ENCODE measurements around the gene CD6. TPM values are rescaled to one million over a fixed set of nuclear protein-coding genes. Genes with fewer than 3 reads are reported as not detected.
A peak's percentile ranks its signal among the peaks of the same experiment; 100 is the strongest.

Gene CD6
- total and polyA plus RNA-seq, 10 of the 15 experiments (the other 5 are each of a cell fraction or from before 2014, with no cell fraction given) = 0.37 to 17.6 (median 6.2) TPM

DNA sequence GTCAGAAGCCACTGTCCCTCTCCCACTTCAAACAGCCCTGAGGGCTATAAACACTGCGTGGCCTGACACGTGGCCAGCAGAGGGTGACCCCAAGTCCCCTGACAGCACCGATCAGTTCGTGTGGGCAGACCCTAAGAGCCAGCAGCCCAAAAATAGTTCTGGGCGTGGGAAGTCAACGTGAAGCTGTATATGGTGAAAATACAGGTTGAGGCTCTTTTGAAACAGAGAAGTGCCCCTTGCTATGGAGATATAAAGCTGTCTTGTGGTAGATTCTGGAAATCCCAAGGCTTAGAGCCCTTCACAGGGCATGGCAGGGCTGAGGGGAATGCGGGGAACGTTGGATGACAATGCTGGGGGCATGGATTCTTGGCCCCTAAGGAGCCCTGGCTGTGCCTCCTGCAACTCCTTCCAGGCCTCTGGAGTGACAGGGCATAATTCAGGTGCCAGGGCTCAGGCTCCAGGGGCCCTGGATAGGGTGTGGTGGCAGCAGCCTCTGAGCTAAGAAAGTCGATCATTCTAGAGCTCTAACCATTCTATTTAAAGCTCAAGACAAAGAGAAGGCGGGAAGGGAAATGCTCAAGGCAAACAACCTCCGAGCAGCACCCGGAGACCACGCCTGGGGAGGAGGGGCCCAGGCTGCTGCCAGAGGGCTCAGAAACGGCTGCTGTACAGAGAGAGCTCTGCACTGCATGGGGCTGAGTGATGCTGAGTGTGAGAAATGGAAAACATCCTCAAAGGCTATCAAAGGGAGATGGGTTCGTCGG is 70.5 kb downstream of the CD6 start:
- Histone ChIP-seq H3K36me3 (ENCODE audit: control insufficient read depth in 2 of 2, insufficient read depth in 2 of 2, low read length in 1 of 2) (no peaks in the 10 kb centered on the region), H3K4me3 (peak overlapping the region; percentile 51; the same call in 1 of the 2 replicates), H3K27ac (ENCODE audit: control insufficient read depth, insufficient read depth) (peak overlapping the region; percentile 77), H3K4me1 (ENCODE audit: control insufficient read depth, insufficient read depth, low read length) (peaks cover 15% of the 10 kb centered on the region), H3K9me3 (replicated peaks; ENCODE audit: control insufficient read depth, insufficient read depth, low read length) (no peaks in the 10 kb centered on the region), H3K27me3 (replicated peaks in 1 of 2; ENCODE audit: control insufficient read depth in 2 of 2, insufficient read depth in 2 of 2, low read length in 1 of 2) (no peaks in the 10 kb centered on the region), H2AFZ (ENCODE audit: control insufficient read depth, low read depth, low read length) (peak overlapping the region; percentile 64), H3K79me2 (ENCODE audit: control insufficient read depth, insufficient read depth, low read length) (no peaks in the 10 kb centered on the region; the same call in none of the 2 replicates), H3K9ac (ENCODE audit: control insufficient read depth, insufficient read depth, low read length) (peak overlapping the region; percentile 68), H4K20me1 (ENCODE audit: control insufficient read depth, insufficient read depth) (no peaks in the 10 kb centered on the region), H3K4me2 (ENCODE audit: control insufficient read depth, insufficient read depth) (peak overlapping the region; percentile 92)
- SMC1A ChIA-PET (ENCODE audit: uncharacterized antibody, unreplicated experiment) = interaction anchor here (0.7 to 6.2 kb wide), 29 partner anchors 9 to 279 kb away, joined by 3 to 98 read pairs (median 6); no protein-coding TSS in a partner anchor
- RAD21 ChIA-PET (ENCODE audit: unreplicated experiment) = interaction anchor here (0.7 to 6.4 kb wide), 27 partner anchors 10 to 279 kb away, joined by 3 to 65 read pairs (median 5); partner anchors contain the start of genes CD6, TMEM109 and VPS37C
- DNase-seq (ENCODE audit: low read depth, low spot score) (no peak), FAIRE-seq (peak; percentile 77), ATAC-seq (peak; percentile 89)
- POLR2A ChIA-PET = interaction anchor here (0.6 to 2.5 kb wide), 23 partner anchors 8 to 320 kb away, joined by 3 to 14 read pairs (median 4); partner anchors contain the start of genes CYB561A3, TMEM109, TMEM138 and VPS37C
- under 1% methylated on average over 16 of the region's 16 CpGs for WGBS (ENCODE audit: insufficient coverage, insufficient replicate concordance, low lambda C conversion rate, missing lambda C conversion rate)
- intact Hi-C loops (cut with micrococcal nuclease; ENCODE audit: unreplicated experiment) = loop anchor here (2.0 to 5.0 kb wide), 2 partner anchors 19 to 85 kb away; no protein-coding TSS in a partner anchor
- in situ Hi-C loops (cut with MboI) = no loop called here
- BruUV-seq (replicated peaks) = no TSS peak
- CTCF ChIA-PET = interaction anchor here (0.6 to 6.2 kb wide), 23 partner anchors 10 to 292 kb away, joined by 3 to 35 read pairs (median 3); partner anchors contain the start of gene CD6
- peak; percentile 27; the same call in 1 of the 2 replicates for TF ChIP-seq DPF2 (IDR thresholded peaks at IDR 0.05)
- peak; percentile 74; the same call in 1 of the 2 replicates for TF ChIP-seq TAF1 (IDR thresholded peaks at IDR 0.05; ENCODE audit: borderline replicate concordance, low read depth, low read length)
- TF ChIP-seq HCFC1 (IDR thresholded peaks at IDR 0.05; ENCODE audit: low read length) = peak; percentile 7; the same call in 1 of the 2 replicates
- TF ChIP-seq POU2F2 (IDR thresholded peaks at IDR 0.05; ENCODE audit: borderline replicate concordance, low read depth, low read length) = peak; percentile 63; the same call in 2 of the 3 replicates
- TF ChIP-seq, protein P1, sequence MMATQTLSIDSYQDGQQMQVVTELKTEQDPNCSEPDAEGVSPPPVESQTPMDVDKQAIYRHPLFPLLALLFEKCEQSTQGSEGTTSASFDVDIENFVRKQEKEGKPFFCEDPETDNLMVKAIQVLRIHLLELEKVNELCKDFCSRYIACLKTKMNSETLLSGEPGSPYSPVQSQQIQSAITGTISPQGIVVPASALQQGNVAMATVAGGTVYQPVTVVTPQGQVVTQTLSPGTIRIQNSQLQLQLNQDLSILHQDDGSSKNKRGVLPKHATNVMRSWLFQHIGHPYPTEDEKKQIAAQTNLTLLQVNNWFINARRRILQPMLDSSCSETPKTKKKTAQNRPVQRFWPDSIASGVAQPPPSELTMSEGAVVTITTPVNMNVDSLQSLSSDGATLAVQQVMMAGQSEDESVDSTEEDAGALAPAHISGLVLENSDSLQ (IDR thresholded peaks at IDR 0.05) = peak; percentile 76
- TF ChIP-seq, protein P2, sequence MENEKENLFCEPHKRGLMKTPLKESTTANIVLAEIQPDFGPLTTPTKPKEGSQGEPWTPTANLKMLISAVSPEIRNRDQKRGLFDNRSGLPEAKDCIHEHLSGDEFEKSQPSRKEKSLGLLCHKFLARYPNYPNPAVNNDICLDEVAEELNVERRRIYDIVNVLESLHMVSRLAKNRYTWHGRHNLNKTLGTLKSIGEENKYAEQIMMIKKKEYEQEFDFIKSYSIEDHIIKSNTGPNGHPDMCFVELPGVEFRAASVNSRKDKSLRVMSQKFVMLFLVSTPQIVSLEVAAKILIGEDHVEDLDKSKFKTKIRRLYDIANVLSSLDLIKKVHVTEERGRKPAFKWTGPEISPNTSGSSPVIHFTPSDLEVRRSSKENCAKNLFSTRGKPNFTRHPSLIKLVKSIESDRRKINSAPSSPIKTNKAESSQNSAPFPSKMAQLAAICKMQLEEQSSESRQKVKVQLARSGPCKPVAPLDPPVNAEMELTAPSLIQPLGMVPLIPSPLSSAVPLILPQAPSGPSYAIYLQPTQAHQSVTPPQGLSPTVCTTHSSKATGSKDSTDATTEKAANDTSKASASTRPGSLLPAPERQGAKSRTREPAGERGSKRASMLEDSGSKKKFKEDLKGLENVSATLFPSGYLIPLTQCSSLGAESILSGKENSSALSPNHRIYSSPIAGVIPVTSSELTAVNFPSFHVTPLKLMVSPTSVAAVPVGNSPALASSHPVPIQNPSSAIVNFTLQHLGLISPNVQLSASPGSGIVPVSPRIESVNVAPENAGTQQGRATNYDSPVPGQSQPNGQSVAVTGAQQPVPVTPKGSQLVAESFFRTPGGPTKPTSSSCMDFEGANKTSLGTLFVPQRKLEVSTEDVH (IDR thresholded peaks at IDR 0.05; ENCODE audit: low read depth, partially characterized antibody) = no peak
- TF ChIP-seq, protein P3, sequence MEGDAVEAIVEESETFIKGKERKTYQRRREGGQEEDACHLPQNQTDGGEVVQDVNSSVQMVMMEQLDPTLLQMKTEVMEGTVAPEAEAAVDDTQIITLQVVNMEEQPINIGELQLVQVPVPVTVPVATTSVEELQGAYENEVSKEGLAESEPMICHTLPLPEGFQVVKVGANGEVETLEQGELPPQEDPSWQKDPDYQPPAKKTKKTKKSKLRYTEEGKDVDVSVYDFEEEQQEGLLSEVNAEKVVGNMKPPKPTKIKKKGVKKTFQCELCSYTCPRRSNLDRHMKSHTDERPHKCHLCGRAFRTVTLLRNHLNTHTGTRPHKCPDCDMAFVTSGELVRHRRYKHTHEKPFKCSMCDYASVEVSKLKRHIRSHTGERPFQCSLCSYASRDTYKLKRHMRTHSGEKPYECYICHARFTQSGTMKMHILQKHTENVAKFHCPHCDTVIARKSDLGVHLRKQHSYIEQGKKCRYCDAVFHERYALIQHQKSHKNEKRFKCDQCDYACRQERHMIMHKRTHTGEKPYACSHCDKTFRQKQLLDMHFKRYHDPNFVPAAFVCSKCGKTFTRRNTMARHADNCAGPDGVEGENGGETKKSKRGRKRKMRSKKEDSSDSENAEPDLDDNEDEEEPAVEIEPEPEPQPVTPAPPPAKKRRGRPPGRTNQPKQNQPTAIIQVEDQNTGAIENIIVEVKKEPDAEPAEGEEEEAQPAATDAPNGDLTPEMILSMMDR (IDR thresholded peaks at IDR 0.05 in 2 of 3, conservative IDR thresholded peaks at IDR 0.05 in 1 of 3; ENCODE audit: control insufficient read depth in 2 of 3, extremely low read depth in 1 of 3, insufficient read depth in 1 of 3, low read depth in 3 of 3, low read length in 3 of 3) = no peak
- TF ChIP-seq, protein P4, sequence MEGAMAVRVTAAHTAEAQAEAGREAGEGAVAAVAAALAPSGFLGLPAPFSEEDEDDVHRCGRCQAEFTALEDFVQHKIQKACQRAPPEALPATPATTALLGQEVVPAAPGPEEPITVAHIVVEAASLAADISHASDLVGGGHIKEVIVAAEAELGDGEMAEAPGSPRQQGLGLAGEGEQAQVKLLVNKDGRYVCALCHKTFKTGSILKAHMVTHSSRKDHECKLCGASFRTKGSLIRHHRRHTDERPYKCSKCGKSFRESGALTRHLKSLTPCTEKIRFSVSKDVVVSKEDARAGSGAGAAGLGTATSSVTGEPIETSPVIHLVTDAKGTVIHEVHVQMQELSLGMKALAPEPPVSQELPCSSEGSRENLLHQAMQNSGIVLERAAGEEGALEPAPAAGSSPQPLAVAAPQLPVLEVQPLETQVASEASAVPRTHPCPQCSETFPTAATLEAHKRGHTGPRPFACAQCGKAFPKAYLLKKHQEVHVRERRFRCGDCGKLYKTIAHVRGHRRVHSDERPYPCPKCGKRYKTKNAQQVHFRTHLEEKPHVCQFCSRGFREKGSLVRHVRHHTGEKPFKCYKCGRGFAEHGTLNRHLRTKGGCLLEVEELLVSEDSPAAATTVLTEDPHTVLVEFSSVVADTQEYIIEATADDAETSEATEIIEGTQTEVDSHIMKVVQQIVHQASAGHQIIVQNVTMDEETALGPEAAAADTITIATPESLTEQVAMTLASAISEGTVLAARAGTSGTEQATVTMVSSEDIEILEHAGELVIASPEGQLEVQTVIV (IDR thresholded peaks at IDR 0.05; ENCODE audit: borderline replicate concordance, partially characterized antibody) = no peak
- no peak; a peak in 1 of 4 replicates for TF ChIP-seq SRF (IDR thresholded peaks at IDR 0.05; ENCODE audit: low read depth in 2 of 2, low read length in 2 of 2)
- 0 out of 2 replicates have a peak, but pooled peaks have one; percentile 38 for TF ChIP-seq SMAD5 (IDR thresholded peaks at IDR 0.05; ENCODE audit: low read depth)
- 0 out of 2 replicates have a peak, but pooled peaks have one; percentile 40 for TF ChIP-seq TBL1XR1 (IDR thresholded peaks at IDR 0.05; ENCODE audit: low read depth, low read length)
- TF ChIP-seq EP300 (IDR thresholded peaks at IDR 0.05; ENCODE audit: borderline replicate concordance in 1 of 2, control insufficient read depth in 1 of 2, low read depth in 2 of 2, low read length in 2 of 2) = peak in 1 of 2 experiments; percentile 26; a peak in 2 of 4 replicates
